MM.1S (cell line): ENCODE measurements around the gene GRM1.

Experiments
- EZH2 ChIP-seq: fragments of 300-600 bp; sonication (generic); optimal IDR thresholded peaks from 2 replicates; pipeline ENCODE3; 2017; ENCODE audit warnings: low read depth, mild to moderate bottlenecking, antibody characterized with exemption, low read length, mixed read lengths
- TF ChIP-seq, protein P1 (sequence below): fragments of 300-600 bp; sonication (generic); IDR thresholded peaks from 2 replicates; pipeline ENCODE4 v1.5.1; 2016; ENCODE audit warnings: antibody characterized with exemption, low read length, mixed read lengths

DNA sequence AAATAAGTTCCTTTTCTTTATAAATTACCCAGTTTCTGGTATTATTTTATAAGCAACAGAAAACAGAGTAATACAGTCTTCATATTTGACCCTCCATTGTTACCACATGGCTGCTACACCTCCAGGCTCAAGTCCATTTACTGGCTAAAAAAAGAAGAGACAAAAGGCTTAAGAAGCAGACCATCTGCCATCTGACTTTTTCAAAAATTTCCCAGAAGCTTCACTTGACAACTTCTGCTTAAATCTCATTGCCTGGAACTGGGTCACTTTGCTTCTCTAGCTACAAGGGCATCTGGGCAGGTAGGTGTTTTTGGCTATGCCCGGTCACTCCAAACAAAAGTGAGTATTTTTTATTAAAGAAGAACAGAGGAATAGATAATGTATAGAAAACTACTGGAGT, 118.0 kb downstream of the GRM1 start:
- TF ChIP-seq, protein P1, sequence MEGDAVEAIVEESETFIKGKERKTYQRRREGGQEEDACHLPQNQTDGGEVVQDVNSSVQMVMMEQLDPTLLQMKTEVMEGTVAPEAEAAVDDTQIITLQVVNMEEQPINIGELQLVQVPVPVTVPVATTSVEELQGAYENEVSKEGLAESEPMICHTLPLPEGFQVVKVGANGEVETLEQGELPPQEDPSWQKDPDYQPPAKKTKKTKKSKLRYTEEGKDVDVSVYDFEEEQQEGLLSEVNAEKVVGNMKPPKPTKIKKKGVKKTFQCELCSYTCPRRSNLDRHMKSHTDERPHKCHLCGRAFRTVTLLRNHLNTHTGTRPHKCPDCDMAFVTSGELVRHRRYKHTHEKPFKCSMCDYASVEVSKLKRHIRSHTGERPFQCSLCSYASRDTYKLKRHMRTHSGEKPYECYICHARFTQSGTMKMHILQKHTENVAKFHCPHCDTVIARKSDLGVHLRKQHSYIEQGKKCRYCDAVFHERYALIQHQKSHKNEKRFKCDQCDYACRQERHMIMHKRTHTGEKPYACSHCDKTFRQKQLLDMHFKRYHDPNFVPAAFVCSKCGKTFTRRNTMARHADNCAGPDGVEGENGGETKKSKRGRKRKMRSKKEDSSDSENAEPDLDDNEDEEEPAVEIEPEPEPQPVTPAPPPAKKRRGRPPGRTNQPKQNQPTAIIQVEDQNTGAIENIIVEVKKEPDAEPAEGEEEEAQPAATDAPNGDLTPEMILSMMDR: no peak
- no peak for TF ChIP-seq EZH2
